HG02938 (cell line): ENCODE results near the gene RAB24.
"Not testable (repeated sequence)": the region's sequence is repeated elsewhere in the genome, so short reads cannot be mapped to it uniquely, and the experiment has no call there.

Source experiments
- ATAC-seq: cut with Tn5 transposase; IDR thresholded peaks from one replicate; pipeline ENCODE4 v1.9.1; 2021; ENCODE audit warnings: mild to moderate bottlenecking, moderate library complexity; ENCODE audit not compliant: unreplicated experiment

RAB24 gene

DNA sequence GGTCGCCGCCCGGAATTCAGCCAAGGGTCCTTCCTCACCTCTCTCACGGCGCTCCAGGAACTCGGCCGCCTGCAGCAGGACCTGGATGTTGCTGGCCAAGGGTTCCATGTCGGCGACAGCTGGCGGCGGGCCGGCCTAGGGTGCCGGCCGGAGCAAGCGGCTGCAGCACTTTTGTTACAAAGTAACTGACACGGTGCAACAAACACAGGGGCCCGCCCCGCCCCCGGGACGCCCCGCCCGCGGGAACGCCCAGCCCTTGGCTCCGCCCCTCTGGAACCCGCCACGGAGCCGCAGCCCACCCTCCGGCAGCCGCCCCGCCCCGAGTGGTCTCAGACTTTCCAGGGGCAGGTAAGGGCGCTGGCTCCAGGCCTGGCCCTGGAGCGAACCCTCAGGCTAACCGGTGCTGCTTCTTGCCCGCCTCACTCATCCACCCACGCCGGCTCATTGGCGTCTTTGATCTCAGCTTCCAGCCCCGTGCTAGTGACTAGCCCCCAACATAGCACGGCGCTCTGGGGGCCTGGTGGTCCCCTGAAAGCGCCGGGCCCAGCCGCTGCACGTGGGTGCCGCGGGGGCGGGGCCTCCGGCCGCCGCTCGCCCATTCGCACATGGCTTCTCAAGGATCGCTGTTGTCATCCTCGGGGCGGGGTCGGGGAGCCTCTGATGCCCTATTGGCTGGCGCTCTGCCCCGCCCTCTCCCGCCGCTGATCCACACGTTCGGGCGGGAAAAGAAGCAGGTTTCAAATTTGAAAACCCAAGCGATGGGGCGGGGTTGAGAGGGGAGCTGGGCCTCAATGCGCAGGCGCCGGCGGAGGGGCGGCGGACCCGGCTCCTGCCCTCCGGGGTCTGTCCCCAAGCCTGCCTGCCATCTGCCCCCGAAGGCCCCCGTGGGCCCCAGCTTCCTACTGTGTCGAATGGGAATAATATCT is 8.5 kb upstream of the RAB24 start, which contains the start of gene MXD3:
Gene MXD3 (minus strand): TSS at position 176 of the 926 bp plus-strand sequence. CDS start 68 bp downstream, at position 108.
- peak; percentile 78 for ATAC-seq

DNA sequence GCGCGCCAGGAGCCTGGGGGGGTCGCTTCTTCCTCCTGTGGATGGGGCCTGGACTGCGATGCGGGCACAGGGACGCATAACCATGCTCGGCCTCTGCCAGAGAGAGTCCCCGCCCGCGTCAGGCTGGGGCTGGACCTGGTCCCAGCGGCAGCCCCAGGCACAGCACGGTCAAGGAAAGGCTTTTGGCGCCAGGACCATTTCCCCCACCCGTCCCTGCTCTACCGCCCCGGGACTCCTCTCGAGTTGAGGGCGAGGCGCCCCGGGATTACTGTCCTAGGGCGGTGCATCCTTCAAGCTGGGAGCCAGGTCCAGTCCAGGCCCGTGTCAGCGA is 7.8 kb upstream of the RAB24 start:
- ATAC-seq, result no peak

GRCh38 chr5:177310757-177311391 is 7.4 kb upstream of the RAB24 start:
- ATAC-seq, result no peak

DNA sequence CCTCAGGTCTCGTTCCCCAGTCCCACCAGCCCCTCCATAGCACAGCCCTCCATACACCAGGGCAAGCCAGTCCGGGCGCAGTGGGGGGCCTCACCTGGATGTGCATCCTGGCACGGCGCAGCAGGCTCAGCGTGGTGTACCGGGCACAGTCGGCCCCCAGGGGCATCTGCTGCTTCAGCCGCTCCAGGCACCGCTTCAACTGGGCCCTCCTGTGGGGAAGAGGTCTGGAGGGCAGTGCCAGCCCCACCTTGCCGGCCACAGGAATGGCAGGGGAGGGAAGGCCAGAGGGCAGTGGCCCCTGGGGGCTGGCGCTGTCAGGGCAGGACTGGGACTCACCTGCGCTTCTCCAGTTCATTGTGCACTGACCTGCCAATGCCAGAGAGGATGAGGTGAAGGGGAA is 6.8 kb upstream of the RAB24 start:
- no peak for ATAC-seq

- no peak for ATAC-seq
Observed at GRCh38 chr5:177309351-177310191, 6.1 kb upstream of the RAB24 start.

GRCh38 chr5:177308740-177309139 is 5.2 kb upstream of the RAB24 start:
- no peak for ATAC-seq

DNA sequence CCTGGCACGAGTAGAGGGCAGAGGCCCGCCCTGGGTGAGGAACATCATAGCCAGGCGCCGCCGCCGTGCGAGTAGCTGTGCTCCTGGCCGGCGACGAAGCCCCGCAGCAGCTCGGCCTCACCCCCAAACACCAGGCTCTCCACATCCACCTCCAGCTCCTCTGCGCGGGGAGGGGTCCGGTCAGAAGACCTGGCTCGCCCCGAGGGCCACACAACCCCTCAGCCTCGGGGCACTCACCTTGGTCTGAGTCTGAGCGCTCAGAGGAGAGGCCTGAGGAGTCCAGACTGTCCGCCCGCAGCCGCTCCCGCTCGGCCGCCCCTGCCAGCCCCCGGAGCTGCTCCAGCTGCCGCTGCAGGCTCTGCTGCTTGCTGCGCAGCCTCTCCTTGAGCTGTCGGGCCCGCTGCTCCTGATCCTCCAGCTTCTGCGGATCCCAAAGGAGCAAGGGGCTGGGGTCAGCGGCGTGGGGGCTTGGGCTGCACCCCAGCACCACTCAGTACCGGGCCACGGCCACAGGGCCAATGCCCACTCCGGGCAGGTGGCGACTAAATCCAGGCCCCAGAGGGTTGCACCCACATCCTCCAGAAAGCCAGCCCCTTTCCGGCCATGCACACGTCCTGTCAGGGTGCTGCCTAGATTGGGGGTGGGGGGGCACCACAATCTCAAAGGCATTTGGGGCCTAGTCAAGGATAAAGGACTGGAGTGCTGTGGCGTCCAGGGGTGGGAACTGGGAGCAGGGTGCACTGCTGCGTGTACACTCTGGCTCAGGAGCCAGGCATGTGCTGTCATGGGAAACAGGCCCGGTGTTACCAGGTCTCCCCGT is 4.2 kb upstream of the RAB24 start:
- ATAC-seq, result no peak

- no peak for ATAC-seq
Observed at GRCh38 chr5:177306674-177307543, 3.4 kb upstream of the RAB24 start.

GRCh38 chr5:177306103-177306640 is 2.7 kb upstream of the RAB24 start:
- ATAC-seq, result not testable (repeated sequence)

- no peak for ATAC-seq
Observed at GRCh38 chr5:177304392-177305119, 1.0 kb upstream of the RAB24 start.

DNA sequence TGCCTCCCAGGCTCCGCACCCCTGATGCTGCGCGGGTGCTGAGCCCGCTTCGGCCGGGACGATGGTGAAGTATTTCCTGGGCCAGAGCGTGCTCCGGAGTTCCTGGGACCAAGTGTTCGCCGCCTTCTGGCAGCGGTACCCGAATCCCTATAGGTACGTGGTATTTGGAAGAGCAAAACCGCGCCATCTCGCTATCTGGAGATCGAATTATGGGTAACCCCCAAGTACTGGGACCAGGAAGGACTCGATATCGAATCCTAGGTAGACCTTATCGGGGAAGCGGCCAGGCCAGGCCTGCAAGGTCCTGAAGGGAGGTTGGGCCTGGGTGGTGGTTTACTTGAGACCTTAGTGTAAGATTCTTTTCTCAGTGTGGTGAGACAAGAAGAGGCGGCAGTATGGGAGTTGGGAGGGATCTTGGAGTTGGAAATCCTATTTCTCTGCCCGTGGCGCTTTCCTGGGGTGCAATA is 439 bp upstream of the RAB24 start:
- no peak for ATAC-seq

GRCh38 chr5:177302354-177303110 is 987 bp downstream of the RAB24 start:
- ATAC-seq, result no peak

DNA sequence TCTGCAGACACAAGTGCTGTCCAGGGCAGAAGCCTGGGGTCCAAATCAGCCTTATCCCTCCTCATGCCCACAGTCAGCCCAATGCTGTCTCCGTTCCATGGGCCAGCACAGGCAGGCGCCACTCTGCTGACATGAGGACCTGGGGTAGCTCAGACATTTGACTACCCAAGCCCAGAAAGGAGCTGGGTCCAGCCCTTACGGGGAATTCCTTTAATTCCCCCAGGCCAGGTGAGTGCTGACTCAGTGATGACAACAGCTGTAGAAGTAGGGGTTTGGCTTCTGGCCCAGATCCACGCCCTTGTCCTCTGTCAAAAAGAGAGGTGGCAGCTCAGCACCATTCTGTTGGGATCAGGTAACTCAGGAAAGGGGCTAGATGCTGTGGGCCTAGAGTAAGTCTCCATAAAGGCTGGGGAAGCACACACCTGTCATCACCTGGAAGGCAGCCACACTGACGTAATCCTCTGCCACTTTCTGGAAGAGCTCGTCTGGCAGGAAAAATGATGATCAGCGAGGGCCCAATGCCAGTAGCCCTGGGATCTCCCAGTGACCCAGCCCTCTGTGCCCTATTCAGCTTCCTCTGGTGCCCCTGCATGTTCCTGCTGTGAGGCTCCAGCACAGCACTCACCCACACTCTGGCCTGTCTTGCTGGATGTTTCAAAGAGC is 1.9 kb downstream of the RAB24 start:
- ATAC-seq, result no peak

DNA sequence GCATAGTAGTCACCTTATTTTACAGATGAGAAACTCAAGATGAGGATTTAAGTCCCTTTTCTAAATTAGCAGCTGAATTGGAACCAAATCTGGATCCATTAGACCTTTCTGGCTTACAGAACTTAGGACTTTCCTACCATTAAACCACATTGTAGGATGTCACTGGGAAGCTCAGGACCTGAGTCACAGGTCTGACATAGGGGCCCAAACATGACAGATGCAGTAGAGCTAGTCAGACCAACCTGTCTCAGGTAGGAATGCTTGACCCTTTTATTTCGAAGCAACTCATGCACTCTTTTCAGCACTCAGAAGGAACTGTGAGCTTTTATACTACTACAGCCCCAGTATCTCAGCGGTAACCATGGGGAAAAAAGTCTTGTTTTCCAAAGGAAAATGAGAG is 2.6 kb downstream of the RAB24 start:
- no peak for ATAC-seq

DNA sequence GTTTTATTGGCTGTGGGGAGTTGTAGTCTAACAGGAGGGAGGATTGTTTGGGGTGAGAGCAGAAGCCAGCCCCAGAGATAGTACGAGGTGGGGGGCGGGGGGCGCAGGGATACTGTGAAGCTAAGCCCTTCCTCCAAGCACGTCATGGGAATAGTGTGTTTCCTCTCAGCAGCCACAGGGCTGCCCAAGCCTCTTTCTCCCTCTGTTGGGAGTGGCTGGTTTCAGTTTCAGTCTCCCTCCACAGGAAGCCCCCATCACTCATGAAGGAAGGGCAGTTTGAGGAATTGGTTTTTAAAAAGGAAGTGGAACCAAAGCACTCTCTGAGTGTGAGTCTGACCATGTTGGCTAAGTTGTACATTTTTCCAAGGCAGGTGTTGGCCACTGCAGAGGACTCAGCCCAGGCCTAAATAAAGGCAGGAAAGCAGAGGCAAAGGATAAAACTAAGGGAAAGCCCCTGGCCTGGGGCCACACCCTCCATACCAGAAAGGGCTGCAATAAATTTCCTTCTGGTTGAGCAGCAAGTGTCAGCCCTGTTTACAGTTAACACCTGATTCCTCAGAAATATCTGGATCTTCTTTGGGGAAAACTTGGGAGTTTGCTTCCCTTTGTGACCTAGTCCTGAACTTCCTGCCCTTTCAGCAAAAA is 3.2 kb downstream of the RAB24 start:
- peak; percentile 53 for ATAC-seq

GRCh38 chr5:177299697-177300096 is 3.8 kb downstream of the RAB24 start:
- ATAC-seq, result no peak

DNA sequence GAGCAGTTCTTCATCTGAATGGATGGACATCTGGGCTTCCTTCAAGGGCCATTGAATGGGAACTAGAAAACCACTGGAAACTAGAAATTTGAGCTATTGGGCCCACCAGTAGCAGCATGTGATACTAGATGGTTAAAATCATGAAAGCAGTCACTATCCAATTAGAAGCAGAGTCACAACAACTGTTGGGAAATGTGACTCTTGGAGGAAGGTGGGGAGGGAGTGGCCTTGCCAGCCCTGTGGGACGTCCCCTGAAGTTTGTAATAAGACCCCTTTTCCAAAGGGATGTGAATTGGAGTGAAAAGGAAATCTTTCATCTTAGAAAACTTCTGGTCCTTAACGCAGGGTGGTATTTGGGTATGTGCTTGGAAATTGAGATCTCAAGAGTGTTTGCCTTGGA is 5.6 kb downstream of the RAB24 start:
- no peak for ATAC-seq
